Measurements from ENCODE around the gene SLC35F2.

- TF ChIP-seq, protein P1, sequence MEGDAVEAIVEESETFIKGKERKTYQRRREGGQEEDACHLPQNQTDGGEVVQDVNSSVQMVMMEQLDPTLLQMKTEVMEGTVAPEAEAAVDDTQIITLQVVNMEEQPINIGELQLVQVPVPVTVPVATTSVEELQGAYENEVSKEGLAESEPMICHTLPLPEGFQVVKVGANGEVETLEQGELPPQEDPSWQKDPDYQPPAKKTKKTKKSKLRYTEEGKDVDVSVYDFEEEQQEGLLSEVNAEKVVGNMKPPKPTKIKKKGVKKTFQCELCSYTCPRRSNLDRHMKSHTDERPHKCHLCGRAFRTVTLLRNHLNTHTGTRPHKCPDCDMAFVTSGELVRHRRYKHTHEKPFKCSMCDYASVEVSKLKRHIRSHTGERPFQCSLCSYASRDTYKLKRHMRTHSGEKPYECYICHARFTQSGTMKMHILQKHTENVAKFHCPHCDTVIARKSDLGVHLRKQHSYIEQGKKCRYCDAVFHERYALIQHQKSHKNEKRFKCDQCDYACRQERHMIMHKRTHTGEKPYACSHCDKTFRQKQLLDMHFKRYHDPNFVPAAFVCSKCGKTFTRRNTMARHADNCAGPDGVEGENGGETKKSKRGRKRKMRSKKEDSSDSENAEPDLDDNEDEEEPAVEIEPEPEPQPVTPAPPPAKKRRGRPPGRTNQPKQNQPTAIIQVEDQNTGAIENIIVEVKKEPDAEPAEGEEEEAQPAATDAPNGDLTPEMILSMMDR (conservative IDR thresholded peaks at IDR 0.05; ENCODE audit: low read depth, low read length) = no peak
- TF ChIP-seq RAD21 (IDR thresholded peaks at IDR 0.05; ENCODE audit: low read length) (no peak), RFX5 (IDR thresholded peaks at IDR 0.05; ENCODE audit: low read depth, low read length) (no peak), POLR2A (IDR thresholded peaks at IDR 0.05; ENCODE audit: low read depth, low read length) (no peak), SMC3 (IDR thresholded peaks at IDR 0.05; ENCODE audit: low read depth, low read length) (no peak), USF2 (IDR thresholded peaks at IDR 0.05; ENCODE audit: low read depth, low read length) (no peak), FOS (IDR thresholded peaks at IDR 0.05; ENCODE audit: low read depth, low read length) (no peak), MAFK (IDR thresholded peaks at IDR 0.05; ENCODE audit: low read depth, low read length) (no peak), CEBPB (IDR thresholded peaks at IDR 0.05; ENCODE audit: low read depth, low read length) (no peak), BHLHE40 (IDR thresholded peaks at IDR 0.05; ENCODE audit: low read depth, low read length) (no peak), MAZ (IDR thresholded peaks at IDR 0.05; ENCODE audit: borderline replicate concordance, low read depth, low read length) (no peak), CHD1 (IDR thresholded peaks at IDR 0.05; ENCODE audit: low read depth, low read length) (no peak)
- TF ChIP-seq, protein P2, sequence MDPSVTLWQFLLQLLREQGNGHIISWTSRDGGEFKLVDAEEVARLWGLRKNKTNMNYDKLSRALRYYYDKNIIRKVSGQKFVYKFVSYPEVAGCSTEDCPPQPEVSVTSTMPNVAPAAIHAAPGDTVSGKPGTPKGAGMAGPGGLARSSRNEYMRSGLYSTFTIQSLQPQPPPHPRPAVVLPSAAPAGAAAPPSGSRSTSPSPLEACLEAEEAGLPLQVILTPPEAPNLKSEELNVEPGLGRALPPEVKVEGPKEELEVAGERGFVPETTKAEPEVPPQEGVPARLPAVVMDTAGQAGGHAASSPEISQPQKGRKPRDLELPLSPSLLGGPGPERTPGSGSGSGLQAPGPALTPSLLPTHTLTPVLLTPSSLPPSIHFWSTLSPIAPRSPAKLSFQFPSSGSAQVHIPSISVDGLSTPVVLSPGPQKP (IDR thresholded peaks at IDR 0.05; ENCODE audit: borderline replicate concordance, low read depth, low read length) = no peak
These were observed 81.5 kb downstream of the SLC35F2 start for GRCh38 chr11:107777110-107777509.

Data from IMR-90 (cell line).